NCI-H345 treated with DMSO at 0.1 percent for 48 hours (cell line): ENCODE data around the gene TMEM18.

Source experiments
- DNase-seq: peaks from one replicate; lab custom pipeline; 2025; ENCODE audit not compliant: unreplicated experiment; lab: John Stamatoyannopoulos, UW

TMEM18 gene

GRCh38 chr2:673615-674320, 3.4 kb downstream of the TMEM18 start:
- no peak for DNase-seq

- DNase-seq: no peak
Observed at GRCh38 chr2:673016-673415, 4.2 kb downstream of the TMEM18 start.

GRCh38 chr2:672606-672905, 4.7 kb downstream of the TMEM18 start:
- no peak for DNase-seq

GRCh38 chr2:671787-672605, 5.2 kb downstream of the TMEM18 start:
- no peak for DNase-seq

GRCh38 chr2:671072-671471, 6.1 kb downstream of the TMEM18 start:
- DNase-seq: no peak

GRCh38 chr2:670637-671036, 6.6 kb downstream of the TMEM18 start:
- no peak for DNase-seq

GRCh38 chr2:669323-669722, 7.9 kb downstream of the TMEM18 start:
- no peak for DNase-seq

GRCh38 chr2:668000-668398, 9.2 kb downstream of the TMEM18 start:
- no peak for DNase-seq

GRCh38 chr2:667332-667999, 9.7 kb downstream of the TMEM18 start:
- DNase-seq: no peak

- no peak for DNase-seq
Observed at GRCh38 chr2:666441-666840, 10.8 kb downstream of the TMEM18 start.

- DNase-seq: no peak
Observed at GRCh38 chr2:665340-666073, 11.7 kb downstream of the TMEM18 start.

GRCh38 chr2:664063-664462, 13.1 kb downstream of the TMEM18 start:
- no peak for DNase-seq

- DNase-seq: no peak
Observed at GRCh38 chr2:663221-663620, 14.0 kb downstream of the TMEM18 start.

- DNase-seq: no peak
Observed at GRCh38 chr2:661360-661635, 15.9 kb downstream of the TMEM18 start.

GRCh38 chr2:660586-661359, 16.4 kb downstream of the TMEM18 start:
- DNase-seq: no peak

GRCh38 chr2:660029-660428, 17.2 kb downstream of the TMEM18 start:
- DNase-seq: no peak

- no peak for DNase-seq
Observed at GRCh38 chr2:658426-658825, 18.8 kb downstream of the TMEM18 start.

- no peak for DNase-seq
Observed at GRCh38 chr2:657766-658165, 19.4 kb downstream of the TMEM18 start.

- no peak for DNase-seq
Observed at GRCh38 chr2:656676-657075, 20.5 kb downstream of the TMEM18 start.

- no peak for DNase-seq
Observed at GRCh38 chr2:655626-656025, 21.6 kb downstream of the TMEM18 start.

GRCh38 chr2:654896-655295, 22.3 kb downstream of the TMEM18 start:
- no peak for DNase-seq
